K562 (cell line): Measurements from ENCODE around the gene LPCAT1. TPM values are rescaled to one million over a fixed set of nuclear protein-coding genes. Genes with fewer than 3 reads are reported as not detected.

ENCODE experiments used
- ATAC-seq: fragments of 200-7000 bp; cut with Tn5 transposase; 3 replicates; pipeline ENCODE4 v1.9.1; 2020; ENCODE audit warnings: moderate library complexity
- BruUV-seq: library from RNA; stranded (reverse); fragments of 400-500 nt; replicated peaks from 2 replicates; lab custom pipeline; 2021; lab: Mats Ljungman, UMichigan
- CTCF ChIA-PET: fragments of 300-600 bp; formaldehyde crosslinking; extraction: SDS; loops from one replicate; lab custom pipeline; 2021; ENCODE audit warnings: low intra/inter-chr PET ratio; lab: Yijun Ruan, JAX
- POLR2A ChIA-PET: fragments of 300-600, 350-650 bp; sonication (Branson Sonifier 250); formaldehyde crosslinking; extraction: SDS; loops from one replicate; lab custom pipeline; 2021; ENCODE audit warnings: antibody characterized with exemption, inconsistent platforms; lab: Yijun Ruan, JAX
- DNase-seq, 4 experiments: peaks; one replicate each; pipeline versions ENCODE4 v3.0.0 to v3.0.0-alpha.2; 2011 to 2018; ENCODE audit warnings: low spot score in 3 of 4, mixed read lengths in 3 of 4; ENCODE audit errors: extremely low read depth in 1 of 4
- FAIRE-seq: peaks from 2 replicates; lab custom pipeline; 2011; peaks lifted over from hg19 to GRCh38; lab: Jason Lieb, UNC
- H2AFZ ChIP-seq: 2 replicates; pipeline ENCODE4 v1.6.0; 2011; ENCODE audit warnings: low read depth, low read length, control low read depth, inconsistent platforms
- H3K27ac ChIP-seq: fragments of 200-600 bp; 3 replicates; pipeline ENCODE4 v1.8.0; 2011; ENCODE audit warnings: low read depth, mild to moderate bottlenecking, control low read depth, inconsistent platforms, low read length, moderate library complexity, mixed read lengths; ENCODE audit errors: extremely low read depth
- H3K27me3 ChIP-seq, 2 experiments: fragments of 300-600 bp in 1 of 2; 2 replicates in 1 of 2; 3 replicates in 1 of 2; pipeline versions ENCODE4 v1.6.0 to v1.8.0; 2011; ENCODE audit warnings: inconsistent platforms in 2 of 2, low read length in 2 of 2, mild to moderate bottlenecking in 1 of 2, mixed read lengths in 1 of 2, moderate library complexity in 1 of 2; ENCODE audit not compliant: control insufficient read depth in 2 of 2, insufficient read depth in 2 of 2
- H3K36me3 ChIP-seq: fragments of 300-600 bp; 3 replicates; pipeline ENCODE4 v1.8.0; 2011; ENCODE audit warnings: mild to moderate bottlenecking, low read length, inconsistent platforms; ENCODE audit not compliant: control insufficient read depth, insufficient read depth
- H3K4me1 ChIP-seq, 2 experiments: fragments of 200-600 bp in 1 of 2; replicated peaks in 1 of 2; 2 replicates in 1 of 2; 3 replicates in 1 of 2; pipeline versions ENCODE4 v1.5.1 to v1.8.0; 2011; ENCODE audit warnings: inconsistent platforms in 2 of 2, low read length in 2 of 2, mild to moderate bottlenecking in 1 of 2, mixed read lengths in 1 of 2, moderate library complexity in 1 of 2; ENCODE audit not compliant: control insufficient read depth in 2 of 2, insufficient read depth in 2 of 2
- H3K4me2 ChIP-seq: 2 replicates; pipeline ENCODE4 v1.6.1; 2011; ENCODE audit warnings: low read length, control low read depth, inconsistent platforms, mixed read lengths; ENCODE audit not compliant: insufficient read depth
- H3K4me3 ChIP-seq: fragments of 200-600 bp; sonication (generic), shearing (Covaris generic); 2 replicates; pipeline ENCODE4 v1.5.1; 2016; ENCODE audit warnings: control low read depth, inconsistent platforms
- H3K79me2 ChIP-seq: fragments of 200-600 bp; 3 replicates; pipeline ENCODE4 v1.8.0; 2011; ENCODE audit warnings: low read length, inconsistent platforms; ENCODE audit not compliant: control insufficient read depth, insufficient read depth
- H3K9ac ChIP-seq, 2 experiments: 2 replicates each; pipeline versions ENCODE4 v1.6.0 to v1.6.1; 2011; ENCODE audit warnings: low read depth in 2 of 2, low read length in 2 of 2, control low read depth in 1 of 2, inconsistent platforms in 1 of 2, mild to moderate bottlenecking in 1 of 2, mixed read lengths in 1 of 2; ENCODE audit not compliant: insufficient read depth in 1 of 2
- H3K9me1 ChIP-seq: one replicate; pipeline ENCODE4 v1.6.0; 2011; ENCODE audit warnings: inconsistent platforms, mild to moderate bottlenecking, low read length, moderate library complexity; ENCODE audit not compliant: control insufficient read depth, insufficient read depth
- H3K9me3 ChIP-seq: replicated peaks from 2 replicates; pipeline ENCODE4 v1.5.1; 2011; ENCODE audit warnings: low read depth, low read length, inconsistent platforms; ENCODE audit not compliant: control insufficient read depth, insufficient read depth
- H4K20me1 ChIP-seq: replicated peaks from 2 replicates; pipeline ENCODE4 v1.6.1; 2011; ENCODE audit warnings: low read length, inconsistent platforms, mixed read lengths; ENCODE audit not compliant: control insufficient read depth, insufficient read depth
- KAT7 ChIP-seq: sonication (generic); formaldehyde crosslinking; IDR thresholded peaks from 2 replicates; pipeline ENCODE4 v1.8.0; 2022; ENCODE audit warnings: missing genetic modification reagents, mild to moderate bottlenecking, borderline replicate concordance
- RBFOX2 ChIP-seq: fragments of 200-400 bp; formaldehyde crosslinking; IDR thresholded peaks from 2 replicates; pipeline ENCODE4 v1.6.1; 2017; ENCODE audit warnings: low read depth, mild to moderate bottlenecking, low read length, moderate library complexity
- SMAD3 ChIP-seq: fragments of 450-650 bp; formaldehyde crosslinking; conservative IDR thresholded peaks from 2 replicates; pipeline ENCODE4 v1.4.0; 2020; ENCODE audit warnings: mild to moderate bottlenecking
- TEAD1 ChIP-seq, 2 experiments: fragments of 450-650 bp in 1 of 2; sonication (generic) in 1 of 2; formaldehyde crosslinking; IDR thresholded peaks; 2 replicates each; pipeline versions ENCODE4 v1.4.0 to v1.8.0; 2020 to 2022; ENCODE audit warnings: mild to moderate bottlenecking in 2 of 2, missing genetic modification reagents in 1 of 2
- ZNF263 ChIP-seq: sonication (generic); formaldehyde crosslinking; IDR thresholded peaks from 2 replicates; pipeline ENCODE4 v1.8.0; 2022; ENCODE audit warnings: mild to moderate bottlenecking, missing genetic modification reagents, borderline replicate concordance
- ZNF311 ChIP-seq: fragments of 250-450 bp; sonication (Bioruptor Pico); IDR thresholded peaks from 2 replicates; pipeline ENCODE4 v1.4.0; 2020; ENCODE audit warnings: mild to moderate bottlenecking, moderate library complexity
- ZNF589 ChIP-seq: fragments of 200-800 bp; sonication (Bioruptor generic); IDR thresholded peaks from 2 replicates; pipeline ENCODE4 v1.6.1; 2016; ENCODE audit warnings: low read depth, missing genetic modification characterization, missing compliant biosample characterization
- whole genome bisulfite sequencing: fragments of 100-300 bp; shearing (Covaris generic); methylation state at CpG from one replicate; pipeline ENCODE4 v1.1.6; 2016; ENCODE audit warnings: low coverage, mixed read lengths; ENCODE audit not compliant: insufficient coverage; ENCODE audit errors: missing lambda C conversion rate; 5-methylcytosine and 5-hydroxymethylcytosine counted together
- in situ Hi-C: fragments of 300-500 bp; cut with MboI; formaldehyde crosslinking; loops from 4 replicates; pipeline ENCODE4 v1.15.0; 2018; ENCODE audit warnings: inconsistent platforms, mixed read lengths
- intact Hi-C: fragments of 100-400 bp; cut with micrococcal nuclease; formaldehyde crosslinking; loops from 2 replicates; pipeline ENCODE4 v1.14.2; 2022
- polyA plus RNA-seq, 8 experiments: library from polyadenylated mRNA; depleted of rRNA in 4 of 8; stranded (reverse) in 5 of 8; unstranded in 3 of 8; fragments of >200 nt; fragmentation: Nextera tagmentation in 2 of 8; fragmentation: Illumina TruSeq in 1 of 8; extraction: Ambion mirVana in 2 of 8; extraction: Trizol in 1 of 8; gene quantifications; 2 replicates each; pipeline versions ENCODE4 v1.2.1 to v1.2.3, GENCODE V29; 2011 to 2014; ENCODE audit warnings: inconsistent platforms in 1 of 8, missing spikeins in 1 of 8
- total RNA-seq, 7 experiments: library from RNA; depleted of rRNA in 6 of 7; stranded (reverse); fragments of >200 nt in 6 of 7; fragmentation: Illumina TruSeq in 2 of 7; extraction: Trizol in 2 of 7; gene quantifications; 2 replicates each; pipeline versions ENCODE4 v1.2.1 to v1.2.3, GENCODE V29; 2011 to 2021; ENCODE audit warnings: low replicate concordance in 1 of 7
- TF ChIP-seq, protein P1 (sequence below): fragments of 450-650 bp; formaldehyde crosslinking; IDR thresholded peaks from 2 replicates; pipeline ENCODE4 v1.4.0; 2020; ENCODE audit warnings: mild to moderate bottlenecking, moderate library complexity

LPCAT1 gene
- total and polyA plus RNA-seq, 9 of the 15 experiments (the other 6 are each of a cell fraction or from before 2014, with no cell fraction given), result 0.14 to 18.4 (median 13.9) TPM

DNA sequence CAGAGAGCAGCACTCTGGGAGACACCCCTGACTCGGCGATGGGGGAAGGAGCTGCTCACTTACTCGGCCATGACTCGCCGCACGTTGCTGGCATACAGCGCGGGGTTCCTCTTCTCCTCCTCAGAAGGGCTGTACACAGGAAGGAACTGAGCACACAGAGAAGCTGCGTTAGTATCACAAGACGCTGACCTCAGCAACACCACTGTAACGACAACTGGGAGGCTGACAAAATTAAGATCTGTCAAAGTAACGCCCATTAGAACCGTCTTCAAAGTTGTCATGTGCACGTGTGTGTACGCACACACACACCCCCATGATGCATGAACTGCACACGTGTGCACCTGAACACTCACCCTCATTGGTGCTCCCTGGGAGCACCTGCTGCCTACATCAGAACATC lies 46.4 kb downstream of the LPCAT1 start:
- peak; percentile 78 for TF ChIP-seq ZNF263 (CRISPR knock-in tag)
- no peak for TF ChIP-seq ZNF589 (CRISPR knock-in tag)
- Histone ChIP-seq H3K36me3 (peaks cover 7% of the 10 kb centered on the region; the same call in 2 of the 3 replicates), H3K4me1 (peaks cover 0 to 19% of the 10 kb centered on the region in 2 experiments; a peak in 1 of 5 replicates), H2AFZ (no peak overlapping the region), H3K9me1 (peaks cover 2% of the 10 kb centered on the region), H4K20me1 (peaks cover 20% of the 10 kb centered on the region; the same call in 1 of the 2 replicates), H3K79me2 (no peaks in the 10 kb centered on the region), H3K9ac (no peak overlapping the region), H3K4me3 (no peak overlapping the region), H3K9me3 (no peaks in the 10 kb centered on the region), H3K27ac (no peak overlapping the region), H3K27me3 (no peaks in the 10 kb centered on the region), H3K4me2 (no peak overlapping the region)
- DNase-seq (no peak), ATAC-seq (no peak), FAIRE-seq (no peak)
- BruUV-seq, result no TSS peak
- intact Hi-C loops, result no loop called here
- ChIA-PET CTCF (no interaction called here), POLR2A (interaction anchor here (0.6 kb wide), 1 partner anchor 300 kb away, joined by 3 read pairs; no protein-coding TSS in a partner anchor)
- WGBS, result 64% methylated on average over 16 of the region's 16 CpGs
- in situ Hi-C loops, result no loop called here

DNA sequence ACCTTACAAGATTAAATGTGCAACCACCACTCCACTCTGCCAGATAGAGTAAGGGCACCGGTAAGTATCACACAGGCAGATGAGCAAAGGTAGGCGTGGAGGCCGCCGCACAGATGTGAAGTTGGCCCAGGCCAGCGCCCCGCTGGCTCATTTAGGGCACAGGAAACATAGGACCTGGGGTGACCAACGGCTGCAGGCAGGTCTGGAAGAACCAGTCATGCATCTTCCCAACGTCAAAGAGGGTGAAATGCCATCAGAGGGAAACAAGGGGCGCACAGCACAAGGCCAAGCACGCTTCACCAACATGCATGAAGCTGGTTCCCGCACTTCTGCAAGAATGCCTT lies 46.8 kb downstream of the LPCAT1 start:
- Histone ChIP-seq H3K27ac (no peak overlapping the region), H2AFZ (no peak overlapping the region), H4K20me1 (peaks cover 20% of the 10 kb centered on the region; the same call in 1 of the 2 replicates), H3K4me2 (no peak overlapping the region), H3K27me3 (no peaks in the 10 kb centered on the region), H3K4me3 (no peak overlapping the region), H3K9me1 (peaks cover 2% of the 10 kb centered on the region), H3K9me3 (no peaks in the 10 kb centered on the region), H3K36me3 (peaks cover 7% of the 10 kb centered on the region; the same call in 2 of the 3 replicates), H3K9ac (no peak overlapping the region), H3K79me2 (no peaks in the 10 kb centered on the region), H3K4me1 (peaks cover 0 to 19% of the 10 kb centered on the region in 2 experiments; a peak in 1 of 5 replicates)
- DNase-seq (no peak), FAIRE-seq (no peak), ATAC-seq (no peak)
- in situ Hi-C loops, result no loop called here
- intact Hi-C loops, result no loop called here
- ChIA-PET POLR2A (no interaction called here), CTCF (no interaction called here)
- 67% methylated on average over 11 of the region's 11 CpGs for WGBS
- TF ChIP-seq, protein P1, sequence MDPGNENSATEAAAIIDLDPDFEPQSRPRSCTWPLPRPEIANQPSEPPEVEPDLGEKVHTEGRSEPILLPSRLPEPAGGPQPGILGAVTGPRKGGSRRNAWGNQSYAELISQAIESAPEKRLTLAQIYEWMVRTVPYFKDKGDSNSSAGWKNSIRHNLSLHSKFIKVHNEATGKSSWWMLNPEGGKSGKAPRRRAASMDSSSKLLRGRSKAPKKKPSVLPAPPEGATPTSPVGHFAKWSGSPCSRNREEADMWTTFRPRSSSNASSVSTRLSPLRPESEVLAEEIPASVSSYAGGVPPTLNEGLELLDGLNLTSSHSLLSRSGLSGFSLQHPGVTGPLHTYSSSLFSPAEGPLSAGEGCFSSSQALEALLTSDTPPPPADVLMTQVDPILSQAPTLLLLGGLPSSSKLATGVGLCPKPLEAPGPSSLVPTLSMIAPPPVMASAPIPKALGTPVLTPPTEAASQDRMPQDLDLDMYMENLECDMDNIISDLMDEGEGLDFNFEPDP (CRISPR knock-in tag), result no peak
- TF ChIP-seq KAT7 (CRISPR knock-in tag) (no peak), RBFOX2 (no peak), TEAD1 (CRISPR knock-in tag; IDR thresholded peaks at IDR 0.05) (no peak), ZNF311 (no peak), SMAD3 (CRISPR knock-in tag) (no peak)
- BruUV-seq, result no TSS peak
